Nephron progenitor cell (in vitro differentiated cells): ENCODE data around the gene ZFC3H1.
"Not testable (repeated sequence)": the region's sequence is repeated elsewhere in the genome, so short reads cannot be mapped to it uniquely, and the experiment has no call there.

Experiments
- DNase-seq: peaks from one replicate; pipeline ENCODE4 v3.0.0; 2021
- H3K27ac Mint-ChIP-seq: 2 replicates; pipeline ENCODE4 v1.8.0; 2021; ENCODE audit warnings: mild to moderate bottlenecking, moderate library complexity, mixed read lengths
- H3K27me3 Mint-ChIP-seq: 2 replicates; pipeline ENCODE4 v1.8.0; 2021; ENCODE audit warnings: mild to moderate bottlenecking, low read depth, mixed read lengths; ENCODE audit not compliant: poor library complexity
- H3K36me3 Mint-ChIP-seq: 2 replicates; pipeline ENCODE4 v1.8.0; 2021; ENCODE audit warnings: low read depth, mixed read lengths
- H3K4me1 Mint-ChIP-seq: 2 replicates; pipeline ENCODE4 v1.8.0; 2021; ENCODE audit warnings: mixed read lengths
- H3K4me3 Mint-ChIP-seq: 2 replicates; pipeline ENCODE4 v1.8.0; 2021; ENCODE audit warnings: mild to moderate bottlenecking, moderate library complexity, mixed read lengths
- H3K9me3 Mint-ChIP-seq: 2 replicates; pipeline ENCODE4 v1.8.0; 2021; ENCODE audit warnings: mild to moderate bottlenecking, moderate library complexity, mixed read lengths
- CTCF ChIP-seq: fragments of 200-600 bp; sonication (generic); IDR thresholded peaks from 2 replicates; pipeline ENCODE4 v1.5.0; 2021; ENCODE audit warnings: antibody characterized with exemption

ZFC3H1 gene

GRCh38 chr12:71688961-71689570, 25.4 kb upstream of the ZFC3H1 start:
- no peak overlapping the region for H3K27ac Mint-ChIP-seq
- H3K9me3 Mint-ChIP-seq, result no peaks in the 10 kb centered on the region
- peaks cover 38% of the 10 kb centered on the region for H3K4me1 Mint-ChIP-seq
- DNase-seq, result no peak
- H3K4me3 Mint-ChIP-seq, result no peak overlapping the region
- no peak for TF ChIP-seq CTCF
- H3K27me3 Mint-ChIP-seq, result no peaks in the 10 kb centered on the region
- H3K36me3 Mint-ChIP-seq, result no peaks in the 10 kb centered on the region

GRCh38 chr12:71687172-71687571, 23.5 kb upstream of the ZFC3H1 start:
- DNase-seq, H3K9me3 Mint-ChIP-seq, H3K27ac Mint-ChIP-seq, H3K27me3 Mint-ChIP-seq, H3K36me3 Mint-ChIP-seq: not testable (repeated sequence)
- H3K4me3 Mint-ChIP-seq, result peak overlapping the region; percentile 94
- H3K4me1 Mint-ChIP-seq, result peaks cover 38% of the 10 kb centered on the region

- Mint-ChIP-seq H3K4me3 (peak overlapping the region; percentile 94), H3K27me3 (no peaks in the 10 kb centered on the region), H3K4me1 (peaks cover 34% of the 10 kb centered on the region), H3K36me3 (no peaks in the 10 kb centered on the region), H3K9me3 (no peaks in the 10 kb centered on the region), H3K27ac (no peak overlapping the region)
- DNase-seq, result no peak
- TF ChIP-seq CTCF, result no peak
These were observed 23.0 kb upstream of the ZFC3H1 start for GRCh38 chr12:71686658-71687025.

- H3K27ac Mint-ChIP-seq, result peak within 1 kb of the TSS; percentile 40
- peak within 1 kb of the TSS; percentile 94 for H3K4me3 Mint-ChIP-seq
- DNase-seq, result peak; percentile 87
- no peak for TF ChIP-seq CTCF
- H3K9me3 Mint-ChIP-seq, result no peaks in the 10 kb centered on the region
- H3K4me1 Mint-ChIP-seq, result peaks cover 32% of the 10 kb centered on the region
- no peaks in the 10 kb centered on the region for H3K27me3 Mint-ChIP-seq
- no peaks in the 10 kb centered on the region for H3K36me3 Mint-ChIP-seq
These were observed 22.4 kb upstream of the ZFC3H1 start, which contains the start of gene TMEM19 for GRCh38 chr12:71685914-71686657. Gene TMEM19 (plus strand): TSS chr12:71686082. CDS start chr12:71686681, 599 bp downstream.

- Mint-ChIP-seq H3K27me3 (no peaks in the 10 kb centered on the region), H3K4me1 (peaks cover 32% of the 10 kb centered on the region), H3K36me3 (no peaks in the 10 kb centered on the region), H3K4me3 (peak overlapping the region; percentile 94), H3K9me3 (no peaks in the 10 kb centered on the region), H3K27ac (no peak overlapping the region)
- no peak for TF ChIP-seq CTCF
- no peak for DNase-seq
These were observed 21.8 kb upstream of the ZFC3H1 start for GRCh38 chr12:71685312-71685906.

GRCh38 chr12:71684081-71684480, 20.4 kb upstream of the ZFC3H1 start:
- Mint-ChIP-seq H3K36me3 (no peaks in the 10 kb centered on the region), H3K9me3 (no peaks in the 10 kb centered on the region), H3K4me1 (peaks cover 26% of the 10 kb centered on the region), H3K4me3 (no peak overlapping the region), H3K27me3 (no peaks in the 10 kb centered on the region), H3K27ac (no peak overlapping the region)
- no peak for TF ChIP-seq CTCF
- DNase-seq, result no peak
